Gastrocnemius medialis (tissue), 4 donors: ENCODE data around the gene GRIFIN.

Experiments
- CTCF ChIP-seq, 5 experiments: fragments of 450-650 bp in 3 of 5; fragments of 200-600 bp in 2 of 5; sonication (generic) in 2 of 5; IDR thresholded peaks in 4 of 5; conservative IDR thresholded peaks in 1 of 5; 1 replicate in 4 of 5; 2 replicates in 1 of 5; pipeline ENCODE4 v1.5.1; 2016 to 2019; ENCODE audit warnings: antibody characterized with exemption in 5 of 5, mild to moderate bottlenecking in 3 of 5, moderate library complexity in 3 of 5
- POLR2A ChIP-seq, 2 donors: fragments of 450-650 bp; IDR thresholded peaks; one replicate each; pipeline ENCODE4 v1.6.1; 2017; ENCODE audit warnings: antibody characterized with exemption in 2 of 2, mild to moderate bottlenecking in 2 of 2, moderate library complexity in 2 of 2

- TF ChIP-seq CTCF (IDR thresholded peaks at IDR 0.05 in 4 of 5, conservative IDR thresholded peaks at IDR 0.05 in 1 of 5), result no peak
- TF ChIP-seq POLR2A (IDR thresholded peaks at IDR 0.05), result no peak
Observed at GRCh38 chr7:2515424-2516193, 39.4 kb upstream of the GRIFIN start.
